Astrocyte (in vitro differentiated cells and primary cell): ENCODE data around the gene ZMIZ1.

Experiments
- EZH2 ChIP-seq: IDR thresholded peaks from 2 replicates; pipeline ENCODE4 v1.6.1; 2012; ENCODE audit warnings: mild to moderate bottlenecking, low read length, inconsistent platforms; ENCODE audit not compliant: insufficient read depth
- TF ChIP-seq, protein P1 (sequence below): IDR thresholded peaks from 2 replicates; pipeline ENCODE4 v1.5.1; 2011; ENCODE audit warnings: low read depth, mild to moderate bottlenecking, inconsistent platforms, low read length, moderate library complexity; ENCODE audit not compliant: insufficient read depth

DNA sequence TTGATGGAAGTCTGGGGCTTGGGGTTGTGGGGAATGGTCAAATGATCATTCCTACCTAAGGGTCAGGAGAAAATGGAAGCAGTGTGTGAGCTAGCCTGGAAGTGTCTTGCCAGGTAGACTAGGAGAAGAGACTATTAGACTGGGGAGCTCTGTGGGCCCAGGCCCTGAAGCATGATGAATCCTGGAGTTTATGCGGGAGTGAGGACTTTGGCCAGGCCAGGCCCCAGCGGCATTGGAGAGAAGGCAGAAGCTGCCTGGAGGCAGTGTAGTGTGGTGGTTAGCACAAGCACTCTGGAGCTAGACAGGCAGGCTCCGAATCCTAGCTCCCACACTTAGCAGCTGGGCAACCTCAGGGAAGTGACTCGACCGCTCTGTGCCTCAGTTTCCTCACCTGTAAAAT is 29.3 kb downstream of the ZMIZ1 start:
- TF ChIP-seq, protein P1, sequence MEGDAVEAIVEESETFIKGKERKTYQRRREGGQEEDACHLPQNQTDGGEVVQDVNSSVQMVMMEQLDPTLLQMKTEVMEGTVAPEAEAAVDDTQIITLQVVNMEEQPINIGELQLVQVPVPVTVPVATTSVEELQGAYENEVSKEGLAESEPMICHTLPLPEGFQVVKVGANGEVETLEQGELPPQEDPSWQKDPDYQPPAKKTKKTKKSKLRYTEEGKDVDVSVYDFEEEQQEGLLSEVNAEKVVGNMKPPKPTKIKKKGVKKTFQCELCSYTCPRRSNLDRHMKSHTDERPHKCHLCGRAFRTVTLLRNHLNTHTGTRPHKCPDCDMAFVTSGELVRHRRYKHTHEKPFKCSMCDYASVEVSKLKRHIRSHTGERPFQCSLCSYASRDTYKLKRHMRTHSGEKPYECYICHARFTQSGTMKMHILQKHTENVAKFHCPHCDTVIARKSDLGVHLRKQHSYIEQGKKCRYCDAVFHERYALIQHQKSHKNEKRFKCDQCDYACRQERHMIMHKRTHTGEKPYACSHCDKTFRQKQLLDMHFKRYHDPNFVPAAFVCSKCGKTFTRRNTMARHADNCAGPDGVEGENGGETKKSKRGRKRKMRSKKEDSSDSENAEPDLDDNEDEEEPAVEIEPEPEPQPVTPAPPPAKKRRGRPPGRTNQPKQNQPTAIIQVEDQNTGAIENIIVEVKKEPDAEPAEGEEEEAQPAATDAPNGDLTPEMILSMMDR: no peak
- no peak for TF ChIP-seq EZH2
